HepG2 (cell line): ENCODE results near the gene WNT10A. TPM values are rescaled to one million over a fixed set of nuclear protein-coding genes. Genes with fewer than 3 reads are reported as not detected.
A peak's percentile ranks its signal among the peaks of the same experiment; 100 is the strongest.

Experiments
- ATF7 ChIP-seq, 2 experiments: fragments of 450-650 bp in 1 of 2; sonication (generic) in 1 of 2; formaldehyde crosslinking in 1 of 2; IDR thresholded peaks; 2 replicates each; pipeline versions ENCODE4 v1.4.0 to v1.6.1; 2016 to 2020; ENCODE audit warnings: antibody characterized with exemption in 1 of 2, mild to moderate bottlenecking in 1 of 2, missing genetic modification reagents in 1 of 2
- BHLHE40 ChIP-seq: IDR thresholded peaks from 2 replicates; pipeline ENCODE4 v1.6.1; 2011; ENCODE audit warnings: low read length, improper control_type of control experiment
- FOXA1 ChIP-seq, 2 experiments: fragments of 450-650 bp in 1 of 2; sonication (generic) in 1 of 2; formaldehyde crosslinking in 1 of 2; IDR thresholded peaks; 2 replicates each; pipeline versions ENCODE4 v1.4.0 to v1.6.1; 2016 to 2020; ENCODE audit warnings: missing genetic modification reagents in 1 of 2
- GABPA ChIP-seq, 2 experiments: IDR thresholded peaks; 2 replicates each; pipeline ENCODE4 v1.6.1; 2011 to 2016; ENCODE audit warnings: low read depth in 2 of 2, low read length in 1 of 2, missing biosample characterization in 1 of 2, missing genetic modification characterization in 1 of 2
- HES4 ChIP-seq: sonication (generic); formaldehyde crosslinking; IDR thresholded peaks from 2 replicates; pipeline ENCODE4 v1.9.0; 2021; ENCODE audit warnings: mild to moderate bottlenecking, missing genetic modification reagents, borderline replicate concordance
- HMG20B ChIP-seq: conservative IDR thresholded peaks from 2 replicates; pipeline ENCODE4 v1.6.1; 2016; ENCODE audit warnings: missing genetic modification reagents, missing compliant biosample characterization
- HOXA3 ChIP-seq: sonication (generic); formaldehyde crosslinking; IDR thresholded peaks from 2 replicates; pipeline ENCODE4 v1.5.0; 2020; ENCODE audit warnings: missing genetic modification reagents
- IKZF4 ChIP-seq: sonication (generic); formaldehyde crosslinking; IDR thresholded peaks from 2 replicates; pipeline ENCODE4 v1.5.1; 2020; ENCODE audit warnings: borderline replicate concordance, mild to moderate bottlenecking, low read depth, missing genetic modification reagents; ENCODE audit errors: not compliant biosample characterization
- MTF2 ChIP-seq: sonication (generic); formaldehyde crosslinking; IDR thresholded peaks from 2 replicates; pipeline ENCODE4 v1.5.0; 2020; ENCODE audit warnings: missing genetic modification reagents, borderline replicate concordance
- NFIB ChIP-seq: sonication (generic); formaldehyde crosslinking; IDR thresholded peaks from 2 replicates; pipeline ENCODE4 v1.9.0; 2021; ENCODE audit warnings: missing genetic modification reagents, mild to moderate bottlenecking, borderline replicate concordance
- RFXAP ChIP-seq: sonication (generic); formaldehyde crosslinking; IDR thresholded peaks from 2 replicates; pipeline ENCODE4 v1.4.0; 2020; ENCODE audit warnings: missing genetic modification reagents, borderline replicate concordance
- SAFB2 ChIP-seq: sonication (generic); formaldehyde crosslinking; IDR thresholded peaks from 2 replicates; pipeline ENCODE4 v1.5.1; 2020; ENCODE audit warnings: missing genetic modification reagents, low read depth, mild to moderate bottlenecking, borderline replicate concordance
- SMAD3 ChIP-seq: sonication (generic); formaldehyde crosslinking; IDR thresholded peaks from 2 replicates; pipeline ENCODE4 v1.4.0; 2020; ENCODE audit warnings: missing genetic modification reagents
- YEATS4 ChIP-seq: sonication (generic); formaldehyde crosslinking; IDR thresholded peaks from 2 replicates; pipeline ENCODE4 v1.4.0; 2020; ENCODE audit warnings: missing genetic modification reagents, borderline replicate concordance
- ZBTB7B ChIP-seq: sonication (generic); formaldehyde crosslinking; IDR thresholded peaks from 2 replicates; pipeline ENCODE4 v1.4.0; 2020; ENCODE audit warnings: missing genetic modification reagents
- ZFP82 ChIP-seq: sonication (generic); formaldehyde crosslinking; IDR thresholded peaks from 2 replicates; pipeline ENCODE4 v1.5.1; 2020; ENCODE audit warnings: mild to moderate bottlenecking, missing genetic modification reagents, borderline replicate concordance
- ZNF281 ChIP-seq: sonication (generic); formaldehyde crosslinking; IDR thresholded peaks from 2 replicates; pipeline ENCODE4 v1.4.0; 2020; ENCODE audit warnings: missing genetic modification reagents, borderline replicate concordance
- ZNF431 ChIP-seq: sonication (generic); formaldehyde crosslinking; IDR thresholded peaks from 2 replicates; pipeline ENCODE4 v1.9.0; 2022; ENCODE audit warnings: missing genetic modification reagents, low read depth, mild to moderate bottlenecking, borderline replicate concordance
- ZNF446 ChIP-seq: sonication (generic); formaldehyde crosslinking; IDR thresholded peaks from 2 replicates; pipeline ENCODE4 v1.5.0; 2020; ENCODE audit warnings: mild to moderate bottlenecking, missing genetic modification reagents
- ZNF577 ChIP-seq: sonication (generic); formaldehyde crosslinking; IDR thresholded peaks from 2 replicates; pipeline ENCODE4 v1.4.0; 2020; ENCODE audit warnings: mild to moderate bottlenecking, low read depth, missing genetic modification reagents, borderline replicate concordance
- ZNF709 ChIP-seq: sonication (generic); formaldehyde crosslinking; IDR thresholded peaks from 2 replicates; pipeline ENCODE4 v1.5.0; 2020; ENCODE audit warnings: mild to moderate bottlenecking, missing genetic modification reagents
- polyA plus RNA-seq, 8 experiments: library from polyadenylated mRNA; depleted of rRNA in 3 of 8; stranded (reverse) in 7 of 8; unstranded in 1 of 8; fragments of >200 nt; fragmentation: Illumina TruSeq in 4 of 8; extraction: Trizol in 4 of 8; gene quantifications; 2 replicates each; pipeline versions ENCODE4 v1.2.1 to v1.2.3, GENCODE V29; 2011 to 2016; ENCODE audit warnings: low read depth in 4 of 8, missing spikeins in 1 of 8, mixed read lengths in 1 of 8; ENCODE audit not compliant: insufficient read depth in 1 of 8
- total RNA-seq, 5 experiments: library from RNA; depleted of rRNA; stranded (reverse); fragments of >200 nt; fragmentation: Illumina TruSeq; extraction: Trizol; gene quantifications; 2 replicates each; pipeline ENCODE4 v1.2.3, GENCODE V29; 2016; ENCODE audit warnings: low read depth in 1 of 5
- TF ChIP-seq, protein P1 (sequence below): sonication (generic); formaldehyde crosslinking; IDR thresholded peaks from 2 replicates; pipeline ENCODE4 v1.5.0; 2020; ENCODE audit warnings: missing genetic modification reagents
- TF ChIP-seq, protein P2 (sequence below): sonication (generic); formaldehyde crosslinking; IDR thresholded peaks from 2 replicates; pipeline ENCODE4 v1.5.1; 2020; ENCODE audit warnings: missing genetic modification reagents, mild to moderate bottlenecking, borderline replicate concordance

WNT10A gene
- total and polyA plus RNA-seq, 2 of the 13 experiments (the other 11 are each of a cell fraction or from before 2014, with no cell fraction given) = 0.03 TPM; not detected in 1

DNA sequence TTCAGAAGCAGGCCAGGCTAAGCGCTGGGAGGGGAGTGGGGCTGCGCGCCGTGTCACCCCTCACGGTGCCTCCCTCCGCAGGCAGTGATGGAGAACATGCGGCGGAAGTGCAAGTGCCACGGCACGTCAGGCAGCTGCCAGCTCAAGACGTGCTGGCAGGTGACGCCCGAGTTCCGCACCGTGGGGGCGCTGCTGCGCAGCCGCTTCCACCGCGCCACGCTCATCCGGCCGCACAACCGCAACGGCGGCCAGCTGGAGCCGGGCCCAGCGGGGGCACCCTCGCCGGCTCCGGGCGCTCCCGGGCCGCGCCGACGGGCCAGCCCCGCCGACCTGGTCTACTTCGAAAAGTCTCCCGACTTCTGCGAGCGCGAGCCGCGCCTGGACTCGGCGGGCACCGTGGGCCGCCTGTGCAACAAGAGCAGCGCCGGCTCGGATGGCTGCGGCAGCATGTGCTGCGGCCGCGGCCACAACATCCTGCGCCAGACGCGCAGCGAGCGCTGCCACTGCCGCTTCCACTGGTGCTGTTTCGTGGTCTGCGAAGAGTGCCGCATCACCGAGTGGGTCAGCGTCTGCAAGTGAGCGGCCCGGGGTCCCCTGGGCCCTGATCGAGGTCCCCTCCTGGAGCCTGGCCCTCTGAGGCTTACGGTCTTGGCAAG is 12.2 kb downstream of the WNT10A start (continued):
- peak; percentile 79 for TF ChIP-seq HES4 (CRISPR knock-in tag)
- no peak for TF ChIP-seq NFIB
- no peak for TF ChIP-seq FOXA1 (IDR thresholded peaks at IDR 0.05)
- peak; percentile 6; the same call in 1 of the 2 replicates for TF ChIP-seq FOXA1 (CRISPR knock-in tag; IDR thresholded peaks at IDR 0.05)
- peak; percentile 54; the same call in 1 of the 2 replicates for TF ChIP-seq BHLHE40
- peak; percentile 51; the same call in 1 of the 2 replicates for TF ChIP-seq YEATS4 (CRISPR knock-in tag)
- peak; percentile 76 for TF ChIP-seq SAFB2
- TF ChIP-seq ZNF446 (CRISPR knock-in tag) = peak; percentile 81; the same call in 1 of the 2 replicates
- TF ChIP-seq, protein P1, sequence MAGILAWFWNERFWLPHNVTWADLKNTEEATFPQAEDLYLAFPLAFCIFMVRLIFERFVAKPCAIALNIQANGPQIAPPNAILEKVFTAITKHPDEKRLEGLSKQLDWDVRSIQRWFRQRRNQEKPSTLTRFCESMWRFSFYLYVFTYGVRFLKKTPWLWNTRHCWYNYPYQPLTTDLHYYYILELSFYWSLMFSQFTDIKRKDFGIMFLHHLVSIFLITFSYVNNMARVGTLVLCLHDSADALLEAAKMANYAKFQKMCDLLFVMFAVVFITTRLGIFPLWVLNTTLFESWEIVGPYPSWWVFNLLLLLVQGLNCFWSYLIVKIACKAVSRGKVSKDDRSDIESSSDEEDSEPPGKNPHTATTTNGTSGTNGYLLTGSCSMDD = no peak
- no peak for TF ChIP-seq ZFP82 (CRISPR knock-in tag)
- TF ChIP-seq ATF7 (IDR thresholded peaks at IDR 0.05) = no peak
- TF ChIP-seq ATF7 (CRISPR knock-in tag; IDR thresholded peaks at IDR 0.05) = 0 out of 2 replicates have a peak, but pooled peaks have one; percentile 59
- TF ChIP-seq ZNF577 = no peak
- no peak for TF ChIP-seq SMAD3
- 0 out of 2 replicates have a peak, but pooled peaks have one; percentile 20 for TF ChIP-seq RFXAP (CRISPR knock-in tag)
- peak; percentile 76; the same call in 1 of the 2 replicates for TF ChIP-seq ZNF709 (CRISPR knock-in tag)
- TF ChIP-seq, protein P2, sequence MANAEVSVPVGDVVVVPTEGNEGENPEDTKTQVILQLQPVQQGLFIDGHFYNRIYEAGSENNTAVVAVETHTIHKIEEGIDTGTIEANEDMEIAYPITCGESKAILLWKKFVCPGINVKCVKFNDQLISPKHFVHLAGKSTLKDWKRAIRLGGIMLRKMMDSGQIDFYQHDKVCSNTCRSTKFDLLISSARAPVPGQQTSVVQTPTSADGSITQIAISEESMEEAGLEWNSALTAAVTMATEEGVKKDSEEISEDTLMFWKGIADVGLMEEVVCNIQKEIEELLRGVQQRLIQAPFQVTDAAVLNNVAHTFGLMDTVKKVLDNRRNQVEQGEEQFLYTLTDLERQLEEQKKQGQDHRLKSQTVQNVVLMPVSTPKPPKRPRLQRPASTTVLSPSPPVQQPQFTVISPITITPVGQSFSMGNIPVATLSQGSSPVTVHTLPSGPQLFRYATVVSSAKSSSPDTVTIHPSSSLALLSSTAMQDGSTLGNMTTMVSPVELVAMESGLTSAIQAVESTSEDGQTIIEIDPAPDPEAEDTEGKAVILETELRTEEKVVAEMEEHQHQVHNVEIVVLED (CRISPR knock-in tag) = no peak
- peak; percentile 100 for TF ChIP-seq MTF2 (CRISPR knock-in tag)
- 0 out of 2 replicates have a peak, but pooled peaks have one; percentile 54 for TF ChIP-seq ZNF431 (CRISPR knock-in tag)
- TF ChIP-seq IKZF4 (CRISPR knock-in tag) = peak; percentile 78
- peak; percentile 45; the same call in 1 of the 2 replicates for TF ChIP-seq ZBTB7B
- TF ChIP-seq HOXA3 (CRISPR knock-in tag) = peak; percentile 82
- 0 out of 2 replicates have a peak, but pooled peaks have one; percentile 22 for TF ChIP-seq GABPA (IDR thresholded peaks at IDR 0.05; ENCODE audit: low read depth, low read length)
- TF ChIP-seq GABPA (CRISPR knock-in tag; IDR thresholded peaks at IDR 0.05; ENCODE audit: low read depth) = 0 out of 2 replicates have a peak, but pooled peaks have one; percentile 22
- TF ChIP-seq ZNF281 (CRISPR knock-in tag) = no peak
- no peak for TF ChIP-seq HMG20B (CRISPR knock-in tag)
